Measurements from ENCODE around the gene GMDS. TPM values are rescaled to one million over a fixed set of nuclear protein-coding genes. Genes with fewer than 3 reads are reported as not detected.

The GMDS gene
- total and polyA plus RNA-seq, 2 of the 4 experiments (the other 2 are of a cell fraction), result 7.3 to 21.9 TPM

DNA sequence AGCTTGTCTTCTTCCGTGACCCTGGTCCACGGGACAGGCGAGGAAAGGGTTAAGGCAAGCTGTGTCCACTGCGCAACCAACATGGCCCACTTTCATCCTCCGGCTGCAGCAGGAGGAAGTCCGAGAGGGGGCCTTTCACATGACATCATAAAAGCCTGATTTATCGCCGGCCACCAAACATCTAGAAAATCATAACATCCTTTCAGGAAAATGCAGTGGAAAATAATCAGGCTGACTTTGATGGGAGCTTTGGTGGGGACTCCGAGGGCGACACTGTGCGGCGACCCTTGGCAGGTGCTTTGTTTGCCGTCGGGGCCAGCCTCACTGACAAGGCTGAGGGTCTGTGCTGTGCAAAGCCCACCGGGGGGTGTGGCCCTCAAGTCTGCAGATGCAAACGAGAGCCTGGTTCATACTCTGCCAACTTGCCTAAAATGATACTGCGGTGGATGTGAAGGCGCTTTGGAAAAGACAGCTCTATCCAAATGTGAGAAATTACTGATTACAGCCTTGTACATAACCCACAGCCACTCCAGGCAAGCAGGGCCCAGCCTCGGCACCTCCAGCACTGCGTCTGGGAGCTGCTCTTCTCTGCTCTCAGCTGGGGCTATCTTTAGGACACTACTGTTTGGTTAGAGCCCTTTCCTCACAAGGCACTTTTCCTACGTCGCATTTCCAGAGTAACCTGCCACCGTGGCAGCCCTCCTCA, 609.9 kb downstream of the GMDS start:
- intact Hi-C loops (cut with micrococcal nuclease), result no loop called here

More for the DNA sequence above, 609.9 kb downstream of the GMDS start:
- no peak overlapping the region for H3K23ac ChIP-seq (ENCODE audit: low read depth, low read length)
- no peak overlapping the region for H2BK5ac ChIP-seq (ENCODE audit: low read depth, low read length, poor library complexity, severe bottlenecking)
- no peak overlapping the region for H3K18ac ChIP-seq (ENCODE audit: low read depth, low read length)
- no peaks in the 10 kb centered on the region for H3K79me1 ChIP-seq (ENCODE audit: low read depth in 1 of 2, low read length in 2 of 2)
- H2BK120ac ChIP-seq (ENCODE audit: low read depth, low read length), result no peak overlapping the region
- peaks cover 15% of the 10 kb centered on the region for H3K4me1 ChIP-seq (ENCODE audit: control insufficient read depth, insufficient read depth, low read length)
- H4K20me1 ChIP-seq (ENCODE audit: insufficient read depth, low read length), result no peaks in the 10 kb centered on the region
- H2BK15ac ChIP-seq (ENCODE audit: low read depth, low read length), result no peak overlapping the region
- H3K9me3 ChIP-seq (ENCODE audit: control insufficient read depth, insufficient read depth, low read length), result no peaks in the 10 kb centered on the region
- in situ Hi-C loops (cut with MboI; ENCODE audit: low sequenced_read_pairs) (no loop called here), dilution Hi-C loops (cut with HindIII; ENCODE audit: low sequenced_read_pairs, unreplicated experiment) (no loop called here)
- TF ChIP-seq MXI1 (IDR thresholded peaks at IDR 0.05; ENCODE audit: borderline replicate concordance, low read depth, low read length), result no peak
- no peak for TF ChIP-seq MAFK (IDR thresholded peaks at IDR 0.05; ENCODE audit: low read depth, low read length)
- no peak for TF ChIP-seq NFE2L2 (IDR thresholded peaks at IDR 0.05; ENCODE audit: low read depth, low read length)
- TF ChIP-seq, protein P1, sequence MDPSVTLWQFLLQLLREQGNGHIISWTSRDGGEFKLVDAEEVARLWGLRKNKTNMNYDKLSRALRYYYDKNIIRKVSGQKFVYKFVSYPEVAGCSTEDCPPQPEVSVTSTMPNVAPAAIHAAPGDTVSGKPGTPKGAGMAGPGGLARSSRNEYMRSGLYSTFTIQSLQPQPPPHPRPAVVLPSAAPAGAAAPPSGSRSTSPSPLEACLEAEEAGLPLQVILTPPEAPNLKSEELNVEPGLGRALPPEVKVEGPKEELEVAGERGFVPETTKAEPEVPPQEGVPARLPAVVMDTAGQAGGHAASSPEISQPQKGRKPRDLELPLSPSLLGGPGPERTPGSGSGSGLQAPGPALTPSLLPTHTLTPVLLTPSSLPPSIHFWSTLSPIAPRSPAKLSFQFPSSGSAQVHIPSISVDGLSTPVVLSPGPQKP (IDR thresholded peaks at IDR 0.05; ENCODE audit: borderline replicate concordance, low read depth, low read length), result no peak
- TF ChIP-seq, protein P2, sequence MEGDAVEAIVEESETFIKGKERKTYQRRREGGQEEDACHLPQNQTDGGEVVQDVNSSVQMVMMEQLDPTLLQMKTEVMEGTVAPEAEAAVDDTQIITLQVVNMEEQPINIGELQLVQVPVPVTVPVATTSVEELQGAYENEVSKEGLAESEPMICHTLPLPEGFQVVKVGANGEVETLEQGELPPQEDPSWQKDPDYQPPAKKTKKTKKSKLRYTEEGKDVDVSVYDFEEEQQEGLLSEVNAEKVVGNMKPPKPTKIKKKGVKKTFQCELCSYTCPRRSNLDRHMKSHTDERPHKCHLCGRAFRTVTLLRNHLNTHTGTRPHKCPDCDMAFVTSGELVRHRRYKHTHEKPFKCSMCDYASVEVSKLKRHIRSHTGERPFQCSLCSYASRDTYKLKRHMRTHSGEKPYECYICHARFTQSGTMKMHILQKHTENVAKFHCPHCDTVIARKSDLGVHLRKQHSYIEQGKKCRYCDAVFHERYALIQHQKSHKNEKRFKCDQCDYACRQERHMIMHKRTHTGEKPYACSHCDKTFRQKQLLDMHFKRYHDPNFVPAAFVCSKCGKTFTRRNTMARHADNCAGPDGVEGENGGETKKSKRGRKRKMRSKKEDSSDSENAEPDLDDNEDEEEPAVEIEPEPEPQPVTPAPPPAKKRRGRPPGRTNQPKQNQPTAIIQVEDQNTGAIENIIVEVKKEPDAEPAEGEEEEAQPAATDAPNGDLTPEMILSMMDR (conservative IDR thresholded peaks at IDR 0.05; ENCODE audit: low read depth, low read length), result no peak
- no peak for TF ChIP-seq CHD1 (IDR thresholded peaks at IDR 0.05; ENCODE audit: low read depth, low read length)
- TF ChIP-seq POLR2A (IDR thresholded peaks at IDR 0.05; ENCODE audit: low read depth, low read length), result no peak
- no peak for TF ChIP-seq RCOR1 (IDR thresholded peaks at IDR 0.05; ENCODE audit: insufficient replicate concordance, low read length)
- no peak for TF ChIP-seq FOS (IDR thresholded peaks at IDR 0.05; ENCODE audit: low read depth, low read length)
- TF ChIP-seq RAD21 (IDR thresholded peaks at IDR 0.05; ENCODE audit: low read length), result no peak
- no peak overlapping the region for H2AFZ ChIP-seq (replicated peaks; ENCODE audit: low read length, poor library complexity)
- no peak overlapping the region for H3K9ac ChIP-seq (ENCODE audit: low read depth, low read length)
- no peak overlapping the region for H2AK9ac ChIP-seq (replicated peaks; ENCODE audit: low read depth, low read length, poor library complexity)
- H4K5ac ChIP-seq (ENCODE audit: low read depth, low read length), result no peak overlapping the region
- ChIA-PET POLR2A (ENCODE audit: unreplicated experiment) (no interaction called here), CTCF (interaction anchor here (0.7 to 1.1 kb wide), 2 partner anchors 9 to 16 kb away, joined by 3 read pairs; no protein-coding TSS in a partner anchor)
- no peak overlapping the region for H3K27ac ChIP-seq (ENCODE audit: insufficient read depth, low read length)
- no TSS peak for BruUV-seq (replicated peaks)
- DNase-seq (no peak), ATAC-seq (ENCODE audit: low read depth) (no peak)
- H3K4ac ChIP-seq (ENCODE audit: low read depth, low read length), result peak overlapping the region; percentile 22; the same call in 1 of the 2 replicates
- no peaks in the 10 kb centered on the region for H3K36me3 ChIP-seq (ENCODE audit: control insufficient read depth, insufficient read depth, low read length)
- no peaks in the 10 kb centered on the region for H3K27me3 ChIP-seq (ENCODE audit: control insufficient read depth, insufficient read depth, low read length)
- no peak overlapping the region for H3K4me2 ChIP-seq (ENCODE audit: low read depth, low read length)
- no peak overlapping the region for H2AK5ac ChIP-seq (ENCODE audit: low read depth, low read length)
- H2BK20ac ChIP-seq (ENCODE audit: low read depth, low read length), result no peak overlapping the region
- H4K91ac ChIP-seq (ENCODE audit: insufficient read depth, low read depth, low read length), result no peak overlapping the region
- peak overlapping the region in 1 of 2 experiments; percentile 2; a peak in 1 of 4 replicates for H4K8ac ChIP-seq (ENCODE audit: low read depth in 2 of 2, low read length in 2 of 2)
- no peaks in the 10 kb centered on the region; the same call in 1 of the 2 replicates for H3K9me1 ChIP-seq (ENCODE audit: insufficient read depth, low read length)
- WGBS, 2 experiments (ENCODE audit: extremely low coverage in 2 of 2, insufficient read length in 1 of 2), result 55% methylated on average over 15 of the region's 23 CpGs; no CpG with 5 or more reads in 1 of the 2 experiments
- no peak overlapping the region for H3K4me3 ChIP-seq (ENCODE audit: insufficient read depth, low read depth, low read length)
- no peak overlapping the region for H3K14ac ChIP-seq (replicated peaks; ENCODE audit: low read depth, low read length)
- H3K56ac ChIP-seq (ENCODE audit: extremely low read depth, insufficient read depth, low read length), result no peak overlapping the region
